IgD-negative memory B cell (primary cell): ENCODE results near the gene GLI3. TPM values are rescaled to one million over a fixed set of nuclear protein-coding genes. Genes with fewer than 3 reads are reported as not detected.
A peak's percentile ranks its signal among the peaks of the same experiment; 100 is the strongest.

ENCODE experiments used
- H3K27ac Mint-ChIP-seq, 3 donors: one replicate each; pipeline ENCODE4 v1.8.0; 2020 to 2022; ENCODE audit warnings: mild to moderate bottlenecking in 3 of 3, mixed read lengths in 3 of 3, moderate library complexity in 1 of 3
- H3K27me3 Mint-ChIP-seq: one replicate; pipeline ENCODE4 v1.8.0; 2021; ENCODE audit warnings: mixed read lengths
- H3K36me3 Mint-ChIP-seq: one replicate; pipeline ENCODE4 v1.8.0; 2020; ENCODE audit warnings: mild to moderate bottlenecking, mixed read lengths
- H3K4me1 Mint-ChIP-seq, 3 donors: one replicate each; pipeline ENCODE4 v1.8.0; 2020 to 2022; ENCODE audit warnings: mixed read lengths in 3 of 3, mild to moderate bottlenecking in 1 of 3
- H3K4me3 Mint-ChIP-seq, 4 donors: one replicate each; pipeline ENCODE4 v1.8.0; 2020 to 2022; ENCODE audit warnings: mild to moderate bottlenecking in 4 of 4, mixed read lengths in 4 of 4, moderate library complexity in 3 of 4
- H3K9me3 Mint-ChIP-seq, 3 donors: one replicate each; pipeline ENCODE4 v1.8.0; 2020 to 2021; ENCODE audit warnings: mixed read lengths in 3 of 3, mild to moderate bottlenecking in 1 of 3
- polyA plus RNA-seq: library from polyadenylated mRNA; unstranded; fragments of 300-500 nt; fragmentation: Illumina TruSeq; gene quantifications from one replicate; pipeline ENCODE4 v1.2.3, GENCODE V29; 2021

Gene GLI3
- polyA plus RNA-seq, 1 donor from 2014 or later: not detected

- no peak overlapping the region for H3K27ac Mint-ChIP-seq
- H3K4me1 Mint-ChIP-seq: peaks cover 4 to 9% (median 4%) of the 10 kb centered on the region in 3 donors
- no peaks in the 10 kb centered on the region for H3K9me3 Mint-ChIP-seq
- H3K27me3 Mint-ChIP-seq: peaks cover 2% of the 10 kb centered on the region
- no peak overlapping the region for H3K4me3 Mint-ChIP-seq
- no peaks in the 10 kb centered on the region for H3K36me3 Mint-ChIP-seq
Observed at GRCh38 chr7:42189535-42189934, 47.5 kb downstream of the GLI3 start.

GRCh38 chr7:42186151-42186550 lies 50.9 kb downstream of the GLI3 start:
- Mint-ChIP-seq H3K27me3 (peaks cover 2% of the 10 kb centered on the region), H3K4me3 (no peak overlapping the region), H3K36me3 (no peaks in the 10 kb centered on the region), H3K9me3 (no peaks in the 10 kb centered on the region), H3K4me1 (no peaks in the 10 kb centered on the region), H3K27ac (no peak overlapping the region)

GRCh38 chr7:42185726-42186125 lies 51.3 kb downstream of the GLI3 start:
- H3K4me3 Mint-ChIP-seq: no peak overlapping the region
- no peaks in the 10 kb centered on the region for H3K9me3 Mint-ChIP-seq
- peaks cover 2% of the 10 kb centered on the region for H3K27me3 Mint-ChIP-seq
- H3K36me3 Mint-ChIP-seq: no peaks in the 10 kb centered on the region
- no peak overlapping the region for H3K27ac Mint-ChIP-seq
- no peaks in the 10 kb centered on the region for H3K4me1 Mint-ChIP-seq

GRCh38 chr7:42183547-42183946 lies 53.5 kb downstream of the GLI3 start:
- H3K36me3 Mint-ChIP-seq: no peaks in the 10 kb centered on the region
- H3K4me1 Mint-ChIP-seq: peaks cover 0 to 2% (median 0%) of the 10 kb centered on the region in 3 donors
- H3K27me3 Mint-ChIP-seq: peaks cover 2% of the 10 kb centered on the region

GRCh38 chr7:42181566-42181965 lies 55.4 kb downstream of the GLI3 start:
- H3K9me3 Mint-ChIP-seq: no peaks in the 10 kb centered on the region
- H3K4me1 Mint-ChIP-seq: peaks cover 0 to 2% (median 0%) of the 10 kb centered on the region in 3 donors
- peaks cover 2% of the 10 kb centered on the region for H3K27me3 Mint-ChIP-seq
- no peak overlapping the region for H3K27ac Mint-ChIP-seq
- H3K36me3 Mint-ChIP-seq: no peaks in the 10 kb centered on the region
- H3K4me3 Mint-ChIP-seq: no peak overlapping the region

More at GRCh38 chr7:42183547-42183946, 53.5 kb downstream of the GLI3 start:
- H3K4me3 Mint-ChIP-seq: no peak overlapping the region
- H3K27ac Mint-ChIP-seq: no peak overlapping the region
- H3K9me3 Mint-ChIP-seq: no peaks in the 10 kb centered on the region

- Mint-ChIP-seq H3K9me3 (no peaks in the 10 kb centered on the region), H3K27me3 (peaks cover 2% of the 10 kb centered on the region), H3K4me1 (peaks cover 0 to 2% (median 0%) of the 10 kb centered on the region in 3 donors), H3K4me3 (no peak overlapping the region), H3K36me3 (no peaks in the 10 kb centered on the region), H3K27ac (no peak overlapping the region)
Observed at GRCh38 chr7:42180806-42181205, 56.2 kb downstream of the GLI3 start.

- no peaks in the 10 kb centered on the region for H3K27me3 Mint-ChIP-seq
- H3K4me3 Mint-ChIP-seq: no peak overlapping the region
- H3K9me3 Mint-ChIP-seq: no peaks in the 10 kb centered on the region
- H3K36me3 Mint-ChIP-seq: no peaks in the 10 kb centered on the region
- H3K27ac Mint-ChIP-seq: no peak overlapping the region
- H3K4me1 Mint-ChIP-seq: peaks cover 0 to 2% (median 0%) of the 10 kb centered on the region in 3 donors
Observed at GRCh38 chr7:42176724-42177101, 60.3 kb downstream of the GLI3 start.

- H3K4me3 Mint-ChIP-seq: no peak overlapping the region
Observed at GRCh38 chr7:42175834-42176723, 60.9 kb downstream of the GLI3 start.

GRCh38 chr7:42174391-42174912 lies 62.6 kb downstream of the GLI3 start:
- H3K4me3 Mint-ChIP-seq: no peak overlapping the region
- H3K27me3 Mint-ChIP-seq: no peaks in the 10 kb centered on the region
- H3K4me1 Mint-ChIP-seq: peaks cover 0 to 2% (median 0%) of the 10 kb centered on the region in 3 donors
- H3K9me3 Mint-ChIP-seq: no peaks in the 10 kb centered on the region
- no peaks in the 10 kb centered on the region for H3K36me3 Mint-ChIP-seq
- no peak overlapping the region for H3K27ac Mint-ChIP-seq

More at GRCh38 chr7:42175834-42176723, 60.9 kb downstream of the GLI3 start:
- Mint-ChIP-seq H3K27me3 (no peaks in the 10 kb centered on the region), H3K36me3 (no peaks in the 10 kb centered on the region), H3K9me3 (no peaks in the 10 kb centered on the region), H3K4me1 (peaks cover 0 to 2% (median 0%) of the 10 kb centered on the region in 3 donors), H3K27ac (peak overlapping the region in 1 of 3 donors; percentile 14)

GRCh38 chr7:42170724-42171123 lies 66.3 kb downstream of the GLI3 start:
- H3K4me3 Mint-ChIP-seq: no peak overlapping the region
- H3K4me1 Mint-ChIP-seq: no peaks in the 10 kb centered on the region
- no peaks in the 10 kb centered on the region for H3K9me3 Mint-ChIP-seq
- no peaks in the 10 kb centered on the region for H3K27me3 Mint-ChIP-seq
- H3K36me3 Mint-ChIP-seq: no peaks in the 10 kb centered on the region
- peak overlapping the region in 1 of 3 donors; percentile 16 for H3K27ac Mint-ChIP-seq

- Mint-ChIP-seq H3K27ac (no peak overlapping the region), H3K4me3 (no peak overlapping the region), H3K4me1 (no peaks in the 10 kb centered on the region), H3K9me3 (no peaks in the 10 kb centered on the region), H3K27me3 (no peaks in the 10 kb centered on the region), H3K36me3 (no peaks in the 10 kb centered on the region)
Observed at GRCh38 chr7:42168512-42168911, 68.5 kb downstream of the GLI3 start.

- H3K27ac Mint-ChIP-seq: no peak overlapping the region
- no peaks in the 10 kb centered on the region for H3K9me3 Mint-ChIP-seq
- no peaks in the 10 kb centered on the region for H3K27me3 Mint-ChIP-seq
- H3K36me3 Mint-ChIP-seq: no peaks in the 10 kb centered on the region
- no peaks in the 10 kb centered on the region for H3K4me1 Mint-ChIP-seq
- H3K4me3 Mint-ChIP-seq: no peak overlapping the region
Observed at GRCh38 chr7:42167631-42168236, 69.3 kb downstream of the GLI3 start.

- no peaks in the 10 kb centered on the region for H3K9me3 Mint-ChIP-seq
- H3K4me1 Mint-ChIP-seq: no peaks in the 10 kb centered on the region
- H3K36me3 Mint-ChIP-seq: no peaks in the 10 kb centered on the region
- no peaks in the 10 kb centered on the region for H3K27me3 Mint-ChIP-seq
- H3K4me3 Mint-ChIP-seq: no peak overlapping the region
- H3K27ac Mint-ChIP-seq: no peak overlapping the region
Observed at GRCh38 chr7:42167206-42167605, 69.8 kb downstream of the GLI3 start.

GRCh38 chr7:42164881-42165428 lies 72.1 kb downstream of the GLI3 start:
- H3K36me3 Mint-ChIP-seq: no peaks in the 10 kb centered on the region
- H3K9me3 Mint-ChIP-seq: no peaks in the 10 kb centered on the region
- H3K27ac Mint-ChIP-seq: no peak overlapping the region
- no peaks in the 10 kb centered on the region for H3K27me3 Mint-ChIP-seq
- no peak overlapping the region for H3K4me3 Mint-ChIP-seq
- no peaks in the 10 kb centered on the region for H3K4me1 Mint-ChIP-seq

- Mint-ChIP-seq H3K27ac (no peak overlapping the region), H3K4me1 (no peaks in the 10 kb centered on the region), H3K4me3 (no peak overlapping the region), H3K9me3 (no peaks in the 10 kb centered on the region), H3K36me3 (no peaks in the 10 kb centered on the region), H3K27me3 (no peaks in the 10 kb centered on the region)
Observed at GRCh38 chr7:42162560-42163325, 74.3 kb downstream of the GLI3 start.
